Ramos (cell line): ENCODE measurements around the gene OR2C3.

Experiments used
- in situ Hi-C: fragments of 300-500 bp; cut with MboI; formaldehyde crosslinking; loops from one replicate; pipeline ENCODE4 v1.14.3; 2022; ENCODE audit warnings: low sequenced_read_pairs; ENCODE audit not compliant: unreplicated experiment

Gene OR2C3

DNA sequence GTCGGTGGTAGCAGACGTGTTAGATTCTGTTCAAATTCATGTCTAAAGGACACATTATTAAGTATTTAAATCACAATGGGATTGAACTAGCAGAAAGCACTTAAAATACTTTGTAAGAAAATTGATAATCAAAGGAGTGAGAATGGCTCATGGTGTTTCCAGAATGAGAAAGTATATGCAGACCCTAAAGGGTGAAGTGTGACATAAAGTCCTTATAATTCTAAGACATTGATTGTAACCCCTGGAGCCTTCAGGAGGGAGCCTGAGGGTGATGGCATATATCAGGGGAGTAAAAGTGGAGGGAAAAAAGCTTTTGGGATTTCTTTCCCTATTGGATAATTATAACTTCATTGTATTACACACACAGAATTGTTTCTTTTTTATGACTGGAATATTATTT, at the start of gene OR2C3:
Gene OR2C3 (minus strand): TSS at position 101 of the 400 bp plus-strand sequence. CDS start 3,929 bp downstream, outside the sequence.
- in situ Hi-C loops = no loop called here

DNA sequence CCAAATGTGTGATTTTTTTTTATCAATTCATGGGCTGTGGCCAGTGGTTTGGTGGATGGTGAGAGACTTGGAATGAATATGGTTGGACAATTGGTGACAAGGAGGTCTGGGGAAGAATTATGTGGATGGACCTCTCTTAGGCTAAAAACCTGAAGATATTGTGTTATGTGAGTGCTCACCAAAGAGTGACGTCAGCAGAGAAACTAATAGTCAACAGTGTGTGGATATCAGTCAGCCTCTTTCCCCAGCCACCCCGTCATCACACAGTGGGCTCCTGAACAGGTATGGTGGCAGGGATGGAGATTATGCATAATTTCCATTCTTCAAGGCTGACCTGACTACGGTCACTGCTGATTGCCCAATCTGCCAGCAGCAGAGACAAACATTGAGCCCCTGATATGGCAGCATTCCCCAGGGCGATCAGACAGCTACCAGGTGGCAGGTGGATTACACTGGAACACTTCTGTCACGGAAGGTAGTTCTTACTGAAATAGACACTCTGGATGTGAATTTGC, 42.8 kb upstream of the OR2C3 start:
- in situ Hi-C loops = no loop called here

DNA sequence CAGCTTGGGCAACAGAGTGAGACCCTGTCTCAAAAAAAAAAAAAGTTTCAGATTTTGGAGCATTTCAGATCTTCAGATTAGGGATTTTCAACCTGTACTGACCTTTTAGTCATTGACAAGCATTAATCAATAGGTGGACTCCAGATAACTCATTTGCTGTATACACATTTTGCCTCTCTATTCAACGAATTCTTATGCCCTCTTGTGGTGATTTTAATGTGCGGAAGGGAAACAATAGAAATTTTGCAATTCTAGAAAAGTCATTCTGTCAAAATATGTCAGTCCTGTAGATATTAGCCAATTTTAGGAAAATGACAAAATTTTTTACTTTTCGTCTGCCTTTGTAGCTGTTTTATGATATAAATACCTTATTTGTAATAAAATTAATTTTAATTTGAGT, 40.3 kb upstream of the OR2C3 start:
- in situ Hi-C loops = no loop called here

DNA sequence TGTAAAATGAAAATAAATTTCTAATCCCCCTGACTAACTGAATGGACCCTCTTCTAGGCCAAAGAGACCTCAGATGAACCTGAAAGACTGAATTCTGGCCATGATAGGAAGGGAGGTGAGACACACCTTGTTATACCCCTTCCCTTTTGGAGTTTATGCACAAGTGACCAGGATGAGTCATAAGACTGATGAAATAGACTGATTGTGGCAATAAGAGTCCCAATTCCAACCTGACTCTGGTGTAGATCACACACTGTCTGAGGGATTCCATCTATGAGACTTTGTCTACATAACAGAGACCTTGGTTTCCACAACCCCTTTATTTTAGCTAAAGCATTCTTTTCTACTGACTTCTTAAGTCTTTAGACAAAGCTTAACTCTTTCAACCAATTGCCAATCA, 38.4 kb upstream of the OR2C3 start:
- in situ Hi-C loops = no loop called here

DNA sequence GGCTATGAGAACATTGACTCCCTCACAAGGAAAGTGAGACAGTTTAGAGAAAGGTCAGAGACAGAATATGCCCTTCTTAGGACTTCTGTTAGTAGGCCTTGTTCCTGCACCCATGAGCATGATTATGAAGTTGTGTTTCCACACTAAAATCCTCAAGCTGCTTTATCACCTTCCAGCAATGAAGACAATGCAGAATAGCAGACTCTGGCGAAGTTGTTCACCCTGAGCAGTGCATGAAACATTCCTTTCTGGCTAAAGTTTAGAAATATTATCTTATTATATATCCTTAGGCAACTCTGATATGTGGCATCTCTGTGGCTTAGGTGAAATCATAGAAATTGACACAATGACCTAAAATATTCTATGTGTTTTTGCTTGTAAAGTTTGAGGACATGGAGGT, 38.0 kb upstream of the OR2C3 start:
- in situ Hi-C loops = no loop called here

DNA sequence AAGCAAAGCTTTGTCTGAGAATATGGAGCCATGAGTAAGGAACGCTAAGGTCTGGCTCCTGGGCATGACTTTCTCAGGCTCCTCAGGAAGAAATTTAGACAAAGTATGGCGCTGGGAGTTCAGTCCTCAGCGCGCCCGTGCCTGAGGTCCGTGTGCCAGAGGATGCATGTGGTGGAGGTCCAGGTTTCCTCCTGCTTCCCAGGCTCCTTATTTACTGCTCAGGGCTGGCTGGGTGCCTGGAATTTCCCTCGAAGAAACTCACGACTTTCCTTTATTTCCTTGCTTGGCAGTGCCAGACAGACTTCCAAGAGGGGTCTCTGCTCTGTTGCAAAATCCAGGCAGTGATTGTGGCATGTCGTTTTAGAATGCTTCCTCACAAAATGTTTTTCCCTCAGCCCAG, 26.0 kb upstream of the OR2C3 start:
- in situ Hi-C loops = no loop called here

DNA sequence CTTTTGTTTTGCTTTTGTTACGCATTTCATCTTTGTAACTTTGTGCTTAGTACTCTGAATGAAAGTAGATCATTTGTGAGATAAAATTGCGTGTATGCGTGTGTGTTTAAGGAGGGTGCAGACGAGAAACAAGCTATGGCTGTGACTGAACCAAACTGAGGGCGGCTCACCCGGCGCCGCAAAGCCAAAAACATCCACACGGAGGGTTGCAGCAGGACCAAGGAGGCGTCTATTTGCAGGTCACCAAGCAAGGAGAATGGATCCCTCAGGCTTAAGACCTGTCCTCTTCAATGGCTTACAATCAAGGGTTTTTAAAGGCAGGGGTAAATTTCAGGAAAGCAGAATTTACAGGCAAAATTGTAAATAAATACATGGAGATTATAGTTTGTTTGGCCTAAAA, 25.5 kb upstream of the OR2C3 start:
- in situ Hi-C loops = no loop called here

DNA sequence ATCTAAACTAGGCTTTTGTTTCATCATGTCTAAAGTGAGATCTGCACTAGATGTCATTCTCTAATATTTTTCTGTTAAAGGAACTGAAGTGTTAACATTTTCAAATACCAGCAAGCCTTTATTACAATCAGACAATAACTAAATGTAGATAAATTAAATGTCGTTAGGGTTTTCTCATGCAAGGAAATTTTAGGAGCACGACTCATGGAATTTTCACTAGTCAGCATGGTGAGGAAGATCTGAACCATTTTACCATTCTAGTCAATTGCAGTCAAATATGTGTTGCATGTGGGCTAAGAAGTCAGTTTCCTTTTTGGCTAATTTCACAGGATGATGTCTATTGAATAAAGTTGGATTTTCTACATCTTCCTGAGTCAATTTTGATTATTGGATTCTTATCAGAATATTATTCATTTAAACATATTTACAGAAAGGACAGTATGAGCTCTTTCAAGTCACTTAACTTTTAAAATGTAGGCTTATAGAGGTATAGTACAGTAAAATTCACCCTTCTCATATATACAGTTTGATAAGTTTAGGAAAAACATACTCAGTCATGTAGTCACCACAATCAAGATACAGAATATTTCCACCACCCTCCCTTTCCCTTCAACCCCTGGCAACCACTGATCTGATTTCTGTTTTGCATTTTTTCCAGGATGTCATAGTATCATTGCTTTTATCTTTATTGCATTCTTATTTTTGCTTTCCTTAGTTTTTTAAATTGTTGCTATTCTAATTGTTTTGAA, 21.9 kb upstream of the OR2C3 start:
- in situ Hi-C loops = no loop called here

DNA sequence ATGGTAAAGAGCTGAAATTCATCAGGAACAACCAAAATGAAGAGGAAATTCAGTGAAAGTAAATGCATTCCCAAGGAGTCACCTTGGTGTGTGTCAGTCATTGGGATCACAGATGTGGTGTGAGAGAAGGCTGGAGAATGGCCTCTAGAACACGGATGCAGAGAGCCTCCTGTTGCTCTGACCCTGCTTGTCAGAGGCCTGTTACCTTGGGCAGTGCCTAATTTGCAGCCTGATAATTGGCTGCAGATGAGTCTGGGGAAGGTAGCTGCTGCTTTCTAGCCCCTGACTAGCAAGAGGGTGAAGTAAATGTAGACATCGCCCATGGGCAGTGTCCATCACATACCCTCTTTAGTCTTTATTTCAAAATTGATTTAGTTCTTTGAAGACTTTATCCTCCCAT, 16.0 kb upstream of the OR2C3 start:
- in situ Hi-C loops = no loop called here

DNA sequence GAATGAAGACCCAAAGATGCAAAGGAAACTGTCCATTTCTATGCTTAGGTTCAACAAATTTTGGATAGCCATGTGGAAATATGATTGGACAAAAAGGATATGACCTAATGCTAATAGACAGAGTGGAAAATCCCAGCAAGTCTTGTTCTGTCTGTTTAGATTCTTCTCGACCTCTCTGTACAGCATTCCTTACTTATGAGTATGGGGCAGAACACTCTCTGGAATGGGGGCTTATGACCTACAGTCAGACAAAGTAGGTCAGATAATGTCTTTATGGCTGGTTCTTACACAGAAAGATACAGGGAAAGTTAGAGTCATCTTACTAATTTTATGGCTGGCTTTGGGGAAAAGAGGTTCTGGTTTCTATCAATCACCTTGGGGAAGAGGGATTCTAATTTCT, 15.5 kb upstream of the OR2C3 start:
- in situ Hi-C loops = no loop called here

DNA sequence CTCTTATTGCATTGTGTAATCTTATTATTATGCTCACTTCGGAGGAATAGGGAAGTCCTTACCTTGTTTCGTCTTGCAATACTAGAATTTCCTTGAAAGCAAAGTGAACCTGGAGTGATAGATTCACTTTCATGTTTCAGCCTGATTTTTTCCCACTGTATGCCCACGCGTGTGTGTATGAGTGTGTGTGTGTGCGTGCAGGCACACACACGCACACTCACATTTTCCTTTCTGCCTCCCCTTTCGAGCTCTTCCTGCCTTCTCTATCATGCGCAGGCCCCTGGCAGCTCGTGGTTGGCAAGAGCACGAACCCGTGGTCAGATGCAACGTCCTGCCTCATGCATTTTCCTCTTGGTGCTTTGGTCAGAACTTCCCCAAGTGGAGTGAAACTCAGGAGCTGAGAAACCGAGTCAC, 12.5 kb upstream of the OR2C3 start, which contains the start of gene GCSAML:
Gene GCSAML (plus strand): TSS at position 366 of the 414 bp plus-strand sequence. CDS start 58 bp downstream, outside the sequence.
- in situ Hi-C loops = no loop called here

DNA sequence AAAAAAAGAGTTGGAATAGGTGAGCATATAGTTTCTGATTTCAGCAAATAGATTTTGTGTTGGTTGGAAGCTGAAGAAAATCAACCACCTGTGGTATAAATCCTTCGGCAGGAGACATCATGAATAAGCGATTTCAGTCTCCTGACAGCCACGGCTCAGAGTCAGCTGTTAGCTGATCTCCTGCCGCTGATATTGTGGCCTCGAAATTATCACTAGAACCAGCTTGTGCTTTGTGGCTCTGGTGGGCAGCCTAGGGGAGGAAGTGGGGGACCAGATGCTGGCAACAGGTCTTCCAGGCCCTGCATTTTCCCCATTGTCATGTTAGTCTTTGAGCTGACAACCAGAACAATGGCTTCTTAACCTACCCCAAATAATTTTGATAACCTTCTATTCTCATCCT, 11.9 kb upstream of the OR2C3 start:
- in situ Hi-C loops = no loop called here

DNA sequence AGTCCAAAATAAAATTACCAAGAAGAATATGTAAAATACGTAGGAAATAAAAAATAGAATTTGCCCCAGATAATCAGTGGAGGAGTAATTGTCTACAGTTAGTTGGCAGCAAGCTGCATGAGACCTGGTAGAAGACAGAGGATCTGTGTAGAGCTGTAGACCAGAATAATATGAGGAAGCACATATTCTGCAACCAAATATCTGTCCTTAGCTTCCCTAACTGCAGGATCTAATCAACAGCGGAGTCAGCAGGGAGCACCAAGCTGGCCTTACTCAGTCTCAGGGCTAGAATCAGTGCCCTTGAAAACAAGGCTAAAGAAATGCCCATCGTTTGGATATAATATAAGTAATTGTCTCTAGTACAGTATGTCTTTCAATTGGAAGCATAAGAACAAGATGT, 6.6 kb upstream of the OR2C3 start:
- in situ Hi-C loops = no loop called here

DNA sequence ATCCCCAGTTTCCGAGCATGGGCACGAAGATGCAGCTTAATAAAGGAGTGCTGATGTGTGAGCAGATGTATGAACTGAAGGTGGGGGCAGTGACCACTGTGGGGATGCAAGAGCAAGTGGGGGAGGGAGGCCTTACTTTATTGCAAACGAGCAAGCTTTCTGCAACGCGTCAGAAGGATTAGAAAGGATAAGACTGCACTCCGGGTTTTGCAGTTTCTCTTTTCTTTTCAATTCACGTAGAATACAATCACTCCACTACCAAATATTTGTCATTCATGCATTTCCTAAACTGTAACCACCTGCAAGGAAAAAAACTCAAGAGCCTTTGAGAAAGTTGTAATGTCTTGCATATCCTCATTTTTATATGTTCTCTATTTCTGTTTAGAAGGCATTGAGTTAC, 4.3 kb upstream of the OR2C3 start:
- in situ Hi-C loops = no loop called here

DNA sequence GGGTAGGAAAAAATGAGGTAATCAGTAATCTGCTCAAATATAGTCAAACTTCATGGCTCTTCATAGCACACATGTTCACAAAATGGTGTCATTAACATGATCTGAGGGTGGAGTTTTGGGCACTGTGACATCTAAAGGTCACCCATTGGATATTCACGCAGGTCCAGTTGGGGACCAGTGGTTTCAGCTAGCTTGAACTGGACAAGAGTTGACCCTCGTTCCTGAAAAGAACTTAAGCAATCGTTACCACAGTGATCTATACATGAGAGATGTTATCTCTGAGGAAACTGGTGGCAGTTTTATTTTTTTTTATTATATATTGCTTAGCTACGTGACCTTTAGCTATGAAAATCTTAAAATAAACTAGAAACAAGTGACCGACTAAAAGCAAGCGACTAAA, 3.0 kb upstream of the OR2C3 start:
- in situ Hi-C loops = no loop called here

DNA sequence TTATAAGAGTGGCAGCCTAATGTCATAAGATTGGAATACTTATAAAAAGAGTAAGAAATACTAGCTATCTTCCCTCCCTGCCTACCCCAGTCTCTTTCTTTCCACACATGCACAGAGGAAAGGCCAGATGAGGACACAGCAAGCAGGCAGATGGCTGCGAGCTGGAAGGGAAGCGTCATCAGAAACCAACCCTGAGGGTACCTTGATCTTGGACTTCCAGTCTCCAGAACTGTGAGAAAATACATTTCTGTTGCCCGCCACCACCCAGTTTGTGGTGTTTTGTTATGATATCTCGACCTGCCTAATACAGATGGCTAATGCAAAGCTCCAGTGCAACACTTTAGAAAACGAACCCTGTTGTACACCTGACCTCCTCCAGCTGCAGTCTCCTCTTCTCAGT, 2.3 kb upstream of the OR2C3 start:
- in situ Hi-C loops = no loop called here

DNA sequence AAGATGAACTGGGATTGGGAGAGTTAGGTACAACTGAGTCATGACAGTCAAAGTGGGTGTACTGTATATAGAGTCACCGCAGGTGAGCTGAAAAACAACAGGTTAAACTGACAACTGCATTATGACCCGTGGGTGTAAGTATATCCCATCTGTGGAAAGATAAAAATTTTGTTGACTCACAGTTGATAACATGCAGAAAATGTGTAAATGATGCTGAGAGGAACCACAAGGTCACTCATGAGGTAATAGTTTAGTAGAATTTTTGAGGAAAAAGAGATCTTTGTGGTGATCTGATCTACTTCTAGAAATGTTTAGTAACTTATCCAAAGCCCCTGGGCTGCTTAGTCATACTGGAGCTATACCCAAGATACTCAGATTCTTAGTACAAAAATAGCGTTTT, 838 bp downstream of the OR2C3 start:
- in situ Hi-C loops = no loop called here

DNA sequence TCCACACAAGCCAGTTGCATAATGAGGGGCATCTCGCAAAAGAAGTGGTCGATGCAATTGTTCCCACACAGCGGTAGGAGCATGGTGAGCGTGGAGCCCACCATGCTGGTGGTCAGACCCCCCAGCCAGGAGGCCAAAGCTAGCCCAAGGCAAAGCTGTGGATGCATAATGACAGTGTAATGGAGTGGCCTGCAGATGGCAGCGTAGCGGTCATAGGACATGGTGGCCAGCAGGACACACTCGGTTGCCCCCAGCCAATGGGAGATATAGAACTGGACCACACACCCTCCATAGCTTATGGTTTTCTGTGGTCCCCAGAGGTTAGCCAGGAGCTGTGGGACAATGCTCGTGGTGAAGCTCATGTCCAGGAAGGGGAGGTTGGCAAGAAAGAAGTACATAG, 4.3 kb downstream of the OR2C3 start:
- in situ Hi-C loops = no loop called here

DNA sequence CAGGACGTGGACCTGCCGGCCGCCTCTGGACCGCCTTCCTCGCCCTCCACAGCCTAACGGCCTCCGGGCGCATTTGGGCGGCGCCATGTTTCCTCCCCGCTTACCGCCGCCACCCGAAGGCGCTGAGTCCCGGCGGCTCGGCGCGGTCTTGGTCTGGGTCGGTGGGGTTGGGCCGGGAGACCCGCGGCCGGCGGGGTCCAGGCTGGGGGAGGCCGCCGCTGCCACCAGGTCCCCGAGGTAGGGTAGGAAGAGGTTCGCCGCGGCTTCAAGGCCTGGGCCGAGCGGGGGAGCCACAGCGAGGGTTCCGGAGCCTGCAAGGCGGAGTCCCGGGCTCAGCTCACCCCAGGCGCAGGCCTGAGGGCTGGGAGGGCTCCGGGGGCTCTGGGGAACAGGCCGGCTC, 5.5 kb downstream of the OR2C3 start:
- in situ Hi-C loops = no loop called here

DNA sequence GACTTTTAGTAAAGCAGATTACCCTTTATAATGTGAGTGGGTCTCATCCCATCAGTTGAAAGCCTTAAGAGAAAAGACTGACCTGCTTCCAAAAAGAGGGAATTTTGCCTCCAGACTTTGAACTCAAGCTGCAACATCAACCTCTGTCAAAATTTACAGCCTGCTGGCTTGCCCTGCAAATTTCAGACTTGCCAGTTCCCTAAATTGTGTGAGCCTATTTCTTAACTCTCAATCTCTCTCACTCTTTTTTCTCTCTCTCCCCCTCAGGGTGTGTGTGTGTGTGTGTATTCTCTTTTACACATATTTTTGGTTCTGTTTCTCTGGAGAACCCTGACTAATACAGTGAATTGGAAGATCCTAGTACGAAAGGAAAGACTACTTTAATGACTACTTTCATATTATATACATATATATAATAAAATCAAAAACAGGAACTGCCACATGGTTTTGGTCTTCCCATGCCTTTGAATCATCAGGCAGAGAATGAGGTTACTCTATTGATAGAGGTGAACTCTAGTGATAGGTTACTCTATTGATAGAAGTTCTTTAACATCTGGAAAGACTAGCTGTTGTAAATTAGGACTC, 6.4 kb downstream of the OR2C3 start:
- in situ Hi-C loops = no loop called here

DNA sequence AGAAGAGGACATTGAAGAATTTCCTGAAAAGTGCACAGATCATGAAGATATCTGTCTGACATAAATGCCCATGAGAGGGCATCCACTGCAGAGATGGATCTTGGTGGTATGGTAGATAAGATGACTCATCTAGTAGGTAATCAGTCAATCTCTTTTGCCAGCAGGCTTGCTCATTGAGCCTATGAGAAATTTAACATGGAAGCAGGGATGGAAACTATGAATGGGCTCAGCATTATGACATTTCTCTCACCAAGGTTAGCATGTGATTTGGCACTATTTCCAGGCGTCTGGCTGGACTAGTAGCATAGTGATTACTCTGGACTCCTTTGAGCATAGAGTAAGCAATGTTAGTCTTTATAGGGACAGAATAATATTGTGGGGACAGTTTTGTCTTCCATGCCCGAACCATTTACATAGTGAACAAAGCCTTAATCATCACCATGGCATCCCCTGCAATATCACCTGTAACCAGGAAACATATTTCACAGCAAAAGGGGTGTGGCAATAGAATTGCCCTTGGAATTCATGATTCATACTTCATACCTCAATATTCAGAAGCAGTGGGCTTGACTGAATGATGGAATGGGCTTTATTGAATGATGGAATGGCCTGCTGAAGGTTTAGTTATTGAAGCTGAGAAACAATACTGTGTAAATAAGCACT, 7.3 kb downstream of the OR2C3 start:
- in situ Hi-C loops = no loop called here
